Dendritic cell treated with granulocyte-macrophage colony-stimulating factor and Interleukin-4, amounts not matched to agents 40 ng/mL and 50 ng/mL, for 4 days (primary cell): ENCODE measurements around the gene CARMIL1.
"Not testable (repeated sequence)": the region's sequence is repeated elsewhere in the genome, so short reads cannot be mapped to it uniquely, and the experiment has no call there.

Experiments
- H3K27ac Mint-ChIP-seq: one replicate; pipeline ENCODE4 v1.8.0; 2022; ENCODE audit warnings: mild to moderate bottlenecking, mixed read lengths
- H3K27me3 Mint-ChIP-seq: one replicate; pipeline ENCODE4 v1.8.0; 2022; ENCODE audit warnings: mild to moderate bottlenecking, mixed read lengths
- H3K36me3 Mint-ChIP-seq: one replicate; pipeline ENCODE4 v1.8.0; 2022; ENCODE audit warnings: low read depth, mixed read lengths
- H3K4me1 Mint-ChIP-seq: one replicate; pipeline ENCODE4 v1.8.0; 2022; ENCODE audit warnings: low read depth, mixed read lengths
- H3K4me3 Mint-ChIP-seq: one replicate; pipeline ENCODE4 v1.8.0; 2022; ENCODE audit warnings: mild to moderate bottlenecking, moderate library complexity, mixed read lengths
- H3K9me3 Mint-ChIP-seq: one replicate; pipeline ENCODE4 v1.8.0; 2022; ENCODE audit warnings: mixed read lengths
- intact Hi-C: fragments of 100-400 bp; cut with micrococcal nuclease; formaldehyde crosslinking; loops from one replicate; pipeline ENCODE4 v1.15.0; 2022

Gene CARMIL1

GRCh38 chr6:25434921-25435320 is 155.7 kb downstream of the CARMIL1 start:
- no peaks in the 10 kb centered on the region for H3K27me3 Mint-ChIP-seq
- H3K36me3 Mint-ChIP-seq = peaks cover 69% of the 10 kb centered on the region

GRCh38 chr6:25435416-25435985 is 156.3 kb downstream of the CARMIL1 start:
- peaks cover 63% of the 10 kb centered on the region for H3K36me3 Mint-ChIP-seq
- peaks cover 49% of the 10 kb centered on the region for H3K4me1 Mint-ChIP-seq
- intact Hi-C loops = loop anchor here (5.0 kb wide), 1 partner anchor 52 kb away; no protein-coding TSS in a partner anchor
- no peaks in the 10 kb centered on the region for H3K27me3 Mint-ChIP-seq
- no peaks in the 10 kb centered on the region for H3K9me3 Mint-ChIP-seq
- H3K4me3 Mint-ChIP-seq = peak overlapping the region; percentile 42
- peak overlapping the region; percentile 67 for H3K27ac Mint-ChIP-seq

More at GRCh38 chr6:25434921-25435320, 155.7 kb downstream of the CARMIL1 start:
- H3K4me1 Mint-ChIP-seq = peaks cover 49% of the 10 kb centered on the region
- H3K4me3 Mint-ChIP-seq = no peak overlapping the region
- intact Hi-C loops = loop anchor here (5.0 kb wide), 1 partner anchor 52 kb away; no protein-coding TSS in a partner anchor
- H3K27ac Mint-ChIP-seq = no peak overlapping the region
- H3K9me3 Mint-ChIP-seq = no peaks in the 10 kb centered on the region

- H3K27ac Mint-ChIP-seq = peak overlapping the region; percentile 67
- intact Hi-C loops = loop anchor here (5.0 kb wide), 1 partner anchor 51 kb away; no protein-coding TSS in a partner anchor
- H3K4me1 Mint-ChIP-seq = peaks cover 40% of the 10 kb centered on the region
- no peaks in the 10 kb centered on the region for H3K9me3 Mint-ChIP-seq
- no peak overlapping the region for H3K4me3 Mint-ChIP-seq
- H3K36me3 Mint-ChIP-seq = peaks cover 58% of the 10 kb centered on the region
- H3K27me3 Mint-ChIP-seq = no peaks in the 10 kb centered on the region
Measured at GRCh38 chr6:25436760-25437159, 157.6 kb downstream of the CARMIL1 start.

GRCh38 chr6:25439368-25439767 is 160.2 kb downstream of the CARMIL1 start:
- intact Hi-C loops = loop anchor here (5.0 kb wide), 1 partner anchor 48 kb away; no protein-coding TSS in a partner anchor
- peaks cover 56% of the 10 kb centered on the region for H3K36me3 Mint-ChIP-seq

GRCh38 chr6:25441663-25442270 is 162.6 kb downstream of the CARMIL1 start:
- no peaks in the 10 kb centered on the region for H3K27me3 Mint-ChIP-seq
- no peak overlapping the region for H3K4me3 Mint-ChIP-seq
- peaks cover 56% of the 10 kb centered on the region for H3K36me3 Mint-ChIP-seq
- no peak overlapping the region for H3K27ac Mint-ChIP-seq
- H3K9me3 Mint-ChIP-seq = peaks cover 25% of the 10 kb centered on the region
- peaks cover 35% of the 10 kb centered on the region for H3K4me1 Mint-ChIP-seq
- intact Hi-C loops = loop anchor here (5.0 kb wide), 1 partner anchor 34 kb away; no protein-coding TSS in a partner anchor

More at GRCh38 chr6:25439368-25439767, 160.2 kb downstream of the CARMIL1 start:
- no peak overlapping the region for H3K4me3 Mint-ChIP-seq
- H3K9me3 Mint-ChIP-seq = peaks cover 8% of the 10 kb centered on the region
- no peak overlapping the region for H3K27ac Mint-ChIP-seq
- peaks cover 39% of the 10 kb centered on the region for H3K4me1 Mint-ChIP-seq
- H3K27me3 Mint-ChIP-seq = no peaks in the 10 kb centered on the region

GRCh38 chr6:25442898-25443297 is 163.7 kb downstream of the CARMIL1 start:
- intact Hi-C loops = loop anchor here (5.0 kb wide), 1 partner anchor 36 kb away; no protein-coding TSS in a partner anchor
- H3K27ac Mint-ChIP-seq = no peak overlapping the region
- H3K4me1 Mint-ChIP-seq = peaks cover 42% of the 10 kb centered on the region
- H3K27me3 Mint-ChIP-seq = no peaks in the 10 kb centered on the region
- H3K9me3 Mint-ChIP-seq = peaks cover 30% of the 10 kb centered on the region
- H3K4me3 Mint-ChIP-seq = no peak overlapping the region
- peaks cover 65% of the 10 kb centered on the region for H3K36me3 Mint-ChIP-seq

GRCh38 chr6:25444521-25444920 is 165.3 kb downstream of the CARMIL1 start:
- not testable (repeated sequence) for H3K27ac Mint-ChIP-seq, H3K27me3 Mint-ChIP-seq, H3K4me3 Mint-ChIP-seq
- Mint-ChIP-seq H3K36me3 (peaks cover 81% of the 10 kb centered on the region), H3K4me1 (peaks cover 57% of the 10 kb centered on the region), H3K9me3 (peaks cover 30% of the 10 kb centered on the region)
- intact Hi-C loops = loop anchor here (5.0 kb wide), 1 partner anchor 37 kb away; no protein-coding TSS in a partner anchor

GRCh38 chr6:25446830-25447569 is 167.8 kb downstream of the CARMIL1 start:
- H3K9me3 Mint-ChIP-seq = peaks cover 30% of the 10 kb centered on the region

GRCh38 chr6:25447570-25447929 is 168.4 kb downstream of the CARMIL1 start:
- Mint-ChIP-seq H3K4me1 (peaks cover 62% of the 10 kb centered on the region), H3K27me3 (no peaks in the 10 kb centered on the region), H3K36me3 (peaks cover 93% of the 10 kb centered on the region), H3K4me3 (peak overlapping the region; percentile 62), H3K27ac (peak overlapping the region; percentile 58), H3K9me3 (peaks cover 26% of the 10 kb centered on the region)
- intact Hi-C loops = no loop called here

More at GRCh38 chr6:25446830-25447569, 167.8 kb downstream of the CARMIL1 start:
- peak overlapping the region; percentile 5 for H3K4me3 Mint-ChIP-seq
- intact Hi-C loops = no loop called here
- H3K27me3 Mint-ChIP-seq = no peaks in the 10 kb centered on the region
- peak overlapping the region; percentile 58 for H3K27ac Mint-ChIP-seq
- peaks cover 98% of the 10 kb centered on the region for H3K36me3 Mint-ChIP-seq
- peaks cover 67% of the 10 kb centered on the region for H3K4me1 Mint-ChIP-seq

- Mint-ChIP-seq H3K27ac (peak overlapping the region; percentile 58), H3K9me3 (peaks cover 22% of the 10 kb centered on the region), H3K4me3 (peak overlapping the region; percentile 62), H3K4me1 (peaks cover 50% of the 10 kb centered on the region), H3K36me3 (peaks cover 80% of the 10 kb centered on the region), H3K27me3 (no peaks in the 10 kb centered on the region)
- intact Hi-C loops = no loop called here
Measured at GRCh38 chr6:25448965-25449538, 169.9 kb downstream of the CARMIL1 start.

- no peaks in the 10 kb centered on the region for H3K27me3 Mint-ChIP-seq
- H3K4me1 Mint-ChIP-seq = peaks cover 48% of the 10 kb centered on the region
- H3K9me3 Mint-ChIP-seq = peaks cover 20% of the 10 kb centered on the region
- peak overlapping the region; percentile 79 for H3K4me3 Mint-ChIP-seq
- peaks cover 73% of the 10 kb centered on the region for H3K36me3 Mint-ChIP-seq
- H3K27ac Mint-ChIP-seq = peak overlapping the region; percentile 58
- intact Hi-C loops = no loop called here
Measured at GRCh38 chr6:25449774-25450173, 170.6 kb downstream of the CARMIL1 start.

- Mint-ChIP-seq H3K4me1 (peaks cover 47% of the 10 kb centered on the region), H3K4me3 (peak overlapping the region; percentile 79)
- intact Hi-C loops = no loop called here
Measured at GRCh38 chr6:25450469-25451198, 171.5 kb downstream of the CARMIL1 start.

GRCh38 chr6:25452031-25452430 is 172.9 kb downstream of the CARMIL1 start:
- Mint-ChIP-seq H3K4me1 (peaks cover 50% of the 10 kb centered on the region), H3K9me3 (peaks cover 3% of the 10 kb centered on the region), H3K27me3 (no peaks in the 10 kb centered on the region), H3K27ac (peak overlapping the region; percentile 58), H3K4me3 (peak overlapping the region; percentile 79), H3K36me3 (peaks cover 50% of the 10 kb centered on the region)
- intact Hi-C loops = no loop called here

More at GRCh38 chr6:25450469-25451198, 171.5 kb downstream of the CARMIL1 start:
- peak overlapping the region; percentile 58 for H3K27ac Mint-ChIP-seq
- H3K27me3 Mint-ChIP-seq = no peaks in the 10 kb centered on the region
- peaks cover 64% of the 10 kb centered on the region for H3K36me3 Mint-ChIP-seq
- peaks cover 14% of the 10 kb centered on the region for H3K9me3 Mint-ChIP-seq
